Measurements from ENCODE around the gene NARF.
"Not testable (repeated sequence)": the region's sequence is repeated elsewhere in the genome, so short reads cannot be mapped to it uniquely, and the experiment has no call there.

- TF ChIP-seq, protein P1, sequence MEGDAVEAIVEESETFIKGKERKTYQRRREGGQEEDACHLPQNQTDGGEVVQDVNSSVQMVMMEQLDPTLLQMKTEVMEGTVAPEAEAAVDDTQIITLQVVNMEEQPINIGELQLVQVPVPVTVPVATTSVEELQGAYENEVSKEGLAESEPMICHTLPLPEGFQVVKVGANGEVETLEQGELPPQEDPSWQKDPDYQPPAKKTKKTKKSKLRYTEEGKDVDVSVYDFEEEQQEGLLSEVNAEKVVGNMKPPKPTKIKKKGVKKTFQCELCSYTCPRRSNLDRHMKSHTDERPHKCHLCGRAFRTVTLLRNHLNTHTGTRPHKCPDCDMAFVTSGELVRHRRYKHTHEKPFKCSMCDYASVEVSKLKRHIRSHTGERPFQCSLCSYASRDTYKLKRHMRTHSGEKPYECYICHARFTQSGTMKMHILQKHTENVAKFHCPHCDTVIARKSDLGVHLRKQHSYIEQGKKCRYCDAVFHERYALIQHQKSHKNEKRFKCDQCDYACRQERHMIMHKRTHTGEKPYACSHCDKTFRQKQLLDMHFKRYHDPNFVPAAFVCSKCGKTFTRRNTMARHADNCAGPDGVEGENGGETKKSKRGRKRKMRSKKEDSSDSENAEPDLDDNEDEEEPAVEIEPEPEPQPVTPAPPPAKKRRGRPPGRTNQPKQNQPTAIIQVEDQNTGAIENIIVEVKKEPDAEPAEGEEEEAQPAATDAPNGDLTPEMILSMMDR (IDR thresholded peaks at IDR 0.05): not testable (repeated sequence)
- not testable (repeated sequence) for TF ChIP-seq POLR2A (IDR thresholded peaks at IDR 0.05)
These were observed 4.8 kb upstream of the NARF start for GRCh38 chr17:82453706-82454105.

Measured in uterus (tissue), 2 donors.